ENCODE results near the gene EHMT1. TPM values are rescaled to one million over a fixed set of nuclear protein-coding genes. Genes with fewer than 3 reads are reported as not detected.
A peak's percentile ranks its signal among the peaks of the same experiment; 100 is the strongest.

Gene EHMT1
- total RNA-seq, 1 donor from 2014 or later = 162 TPM

- DNase-seq = no peak
- H3K4me1 Mint-ChIP-seq (ENCODE audit: low read depth, unreplicated experiment) = peaks cover 9% of the 10 kb centered on the region
- H3K9me3 Mint-ChIP-seq (ENCODE audit: unreplicated experiment) = no peaks in the 10 kb centered on the region
- peak overlapping the region; percentile 11 for H3K27ac Mint-ChIP-seq (ENCODE audit: unreplicated experiment)
- H3K27me3 Mint-ChIP-seq (ENCODE audit: unreplicated experiment) = no peaks in the 10 kb centered on the region
- no peaks in the 10 kb centered on the region for H3K36me3 Mint-ChIP-seq (ENCODE audit: unreplicated experiment)
- TF ChIP-seq, protein P1, sequence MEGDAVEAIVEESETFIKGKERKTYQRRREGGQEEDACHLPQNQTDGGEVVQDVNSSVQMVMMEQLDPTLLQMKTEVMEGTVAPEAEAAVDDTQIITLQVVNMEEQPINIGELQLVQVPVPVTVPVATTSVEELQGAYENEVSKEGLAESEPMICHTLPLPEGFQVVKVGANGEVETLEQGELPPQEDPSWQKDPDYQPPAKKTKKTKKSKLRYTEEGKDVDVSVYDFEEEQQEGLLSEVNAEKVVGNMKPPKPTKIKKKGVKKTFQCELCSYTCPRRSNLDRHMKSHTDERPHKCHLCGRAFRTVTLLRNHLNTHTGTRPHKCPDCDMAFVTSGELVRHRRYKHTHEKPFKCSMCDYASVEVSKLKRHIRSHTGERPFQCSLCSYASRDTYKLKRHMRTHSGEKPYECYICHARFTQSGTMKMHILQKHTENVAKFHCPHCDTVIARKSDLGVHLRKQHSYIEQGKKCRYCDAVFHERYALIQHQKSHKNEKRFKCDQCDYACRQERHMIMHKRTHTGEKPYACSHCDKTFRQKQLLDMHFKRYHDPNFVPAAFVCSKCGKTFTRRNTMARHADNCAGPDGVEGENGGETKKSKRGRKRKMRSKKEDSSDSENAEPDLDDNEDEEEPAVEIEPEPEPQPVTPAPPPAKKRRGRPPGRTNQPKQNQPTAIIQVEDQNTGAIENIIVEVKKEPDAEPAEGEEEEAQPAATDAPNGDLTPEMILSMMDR (IDR thresholded peaks at IDR 0.05; ENCODE audit: partially characterized antibody, unreplicated experiment) = no peak
- peak overlapping the region; percentile 39 for H3K4me3 Mint-ChIP-seq (ENCODE audit: unreplicated experiment)
Observed at GRCh38 chr9:137632230-137633161, 13.7 kb downstream of the EHMT1 start.

GRCh38 chr9:137634016-137634415 lies 15.2 kb downstream of the EHMT1 start:
- H3K27ac Mint-ChIP-seq (ENCODE audit: unreplicated experiment) = no peak overlapping the region
- H3K4me1 Mint-ChIP-seq (ENCODE audit: low read depth, unreplicated experiment) = peaks cover 9% of the 10 kb centered on the region

DNA sequence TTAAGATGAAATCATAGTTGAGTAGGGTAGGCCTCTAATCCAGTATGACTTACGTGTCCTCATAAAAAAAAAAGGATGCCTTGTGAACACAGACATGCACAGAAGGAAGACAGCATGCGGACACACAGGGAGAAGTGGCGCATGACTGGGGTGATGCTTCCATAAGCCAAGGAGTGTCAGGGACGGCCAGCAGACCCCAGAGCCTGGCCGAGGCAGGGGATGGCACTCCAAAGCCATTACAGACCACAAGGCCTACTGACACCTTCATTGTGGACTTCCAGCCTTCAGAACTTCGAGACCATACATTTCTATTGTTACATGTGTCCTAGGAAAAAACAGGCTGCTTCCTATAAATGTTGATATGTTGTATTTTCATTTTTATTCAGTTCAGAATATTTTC lies 19.9 kb downstream of the EHMT1 start:
- TF ChIP-seq, protein P1 (IDR thresholded peaks at IDR 0.05; ENCODE audit: partially characterized antibody, unreplicated experiment) = no peak

More at GRCh38 chr9:137634016-137634415, 15.2 kb downstream of the EHMT1 start:
- TF ChIP-seq, protein P1 (IDR thresholded peaks at IDR 0.05; ENCODE audit: partially characterized antibody, unreplicated experiment) = no peak
- DNase-seq = no peak
- no peaks in the 10 kb centered on the region for H3K36me3 Mint-ChIP-seq (ENCODE audit: unreplicated experiment)
- no peaks in the 10 kb centered on the region for H3K27me3 Mint-ChIP-seq (ENCODE audit: unreplicated experiment)
- no peak overlapping the region for H3K4me3 Mint-ChIP-seq (ENCODE audit: unreplicated experiment)
- H3K9me3 Mint-ChIP-seq (ENCODE audit: unreplicated experiment) = peaks cover 2% of the 10 kb centered on the region

GRCh38 chr9:137639303-137640051 lies 20.7 kb downstream of the EHMT1 start:
- no peak for DNase-seq
- H3K36me3 Mint-ChIP-seq (ENCODE audit: unreplicated experiment) = no peaks in the 10 kb centered on the region
- H3K27me3 Mint-ChIP-seq (ENCODE audit: unreplicated experiment) = no peaks in the 10 kb centered on the region
- H3K27ac Mint-ChIP-seq (ENCODE audit: unreplicated experiment) = no peak overlapping the region
- peaks cover 2% of the 10 kb centered on the region for H3K4me1 Mint-ChIP-seq (ENCODE audit: low read depth, unreplicated experiment)
- H3K9me3 Mint-ChIP-seq (ENCODE audit: unreplicated experiment) = peaks cover 3% of the 10 kb centered on the region
- TF ChIP-seq, protein P1 (IDR thresholded peaks at IDR 0.05; ENCODE audit: partially characterized antibody, unreplicated experiment) = no peak
- no peak overlapping the region for H3K4me3 Mint-ChIP-seq (ENCODE audit: unreplicated experiment)

More for the DNA sequence above, 19.9 kb downstream of the EHMT1 start:
- Mint-ChIP-seq H3K4me3 (ENCODE audit: unreplicated experiment) (no peak overlapping the region), H3K36me3 (ENCODE audit: unreplicated experiment) (no peaks in the 10 kb centered on the region), H3K27ac (ENCODE audit: unreplicated experiment) (no peak overlapping the region), H3K9me3 (ENCODE audit: unreplicated experiment) (peaks cover 3% of the 10 kb centered on the region), H3K4me1 (ENCODE audit: low read depth, unreplicated experiment) (peaks cover 2% of the 10 kb centered on the region), H3K27me3 (ENCODE audit: unreplicated experiment) (no peaks in the 10 kb centered on the region)
- DNase-seq = no peak
